ENCODE measurements around the gene CEP131.
A peak's percentile ranks its signal among the peaks of the same experiment; 100 is the strongest.

The CEP131 gene

DNA sequence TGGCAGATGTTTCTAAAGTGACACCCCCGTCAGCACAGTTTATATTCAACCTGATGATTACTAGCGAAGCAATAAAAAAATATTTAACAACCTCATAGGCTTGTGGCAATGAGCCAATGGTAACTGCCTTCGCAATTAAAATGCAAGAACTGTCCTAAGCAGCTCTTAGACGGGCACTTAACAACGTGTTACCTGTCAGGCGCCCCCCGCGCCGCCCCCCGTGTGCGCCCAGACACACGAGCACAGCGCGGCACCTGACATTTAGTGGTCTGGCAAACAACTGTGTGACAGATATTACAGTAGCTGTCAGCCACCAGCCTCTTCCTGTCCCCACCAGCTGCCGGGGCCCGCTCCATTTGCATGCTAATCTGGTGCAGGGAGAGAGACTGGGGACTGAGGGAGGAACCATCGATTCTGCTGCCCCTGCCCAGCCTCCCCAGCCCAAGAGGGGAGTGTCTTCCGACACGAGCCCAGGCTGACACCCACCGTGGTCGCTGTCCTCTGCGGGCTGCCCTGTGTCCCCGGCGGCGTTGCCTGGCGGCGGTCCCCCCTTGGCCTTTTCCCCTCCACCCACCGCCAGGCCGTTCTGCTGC is 29.0 kb upstream of the CEP131 start:
- DNase-seq (ENCODE audit: low read depth in 3 of 3), result no peak

DNA sequence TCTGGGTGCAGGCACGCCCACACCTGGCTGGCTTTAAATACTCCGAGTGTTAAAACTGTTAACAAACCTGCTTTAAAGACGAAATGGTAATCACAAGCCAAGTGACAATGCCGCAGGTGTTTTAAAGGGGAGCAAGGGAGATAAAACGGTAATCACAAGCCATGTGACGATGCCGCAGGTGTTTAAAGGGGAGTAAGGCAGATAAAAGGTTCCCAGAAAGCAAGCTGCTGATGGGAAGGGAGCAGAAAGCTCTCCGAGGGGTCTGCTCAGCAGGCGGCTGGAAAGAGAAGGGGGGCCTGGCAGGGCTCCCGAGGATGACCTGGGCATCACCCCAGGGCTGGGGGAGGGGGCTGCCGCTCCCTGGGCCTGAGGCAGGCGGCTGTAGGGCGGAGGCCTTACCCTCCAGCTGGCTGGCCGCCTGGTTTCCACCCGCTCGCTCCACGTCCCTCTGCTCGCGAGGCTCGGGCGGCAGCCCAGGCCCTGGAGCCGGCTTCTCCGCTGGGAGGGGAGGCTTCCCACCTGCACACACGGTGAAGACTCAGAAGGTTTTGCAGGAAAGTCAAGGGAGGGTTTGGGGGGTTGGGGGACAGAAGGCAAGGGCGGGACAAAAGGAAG is 28.4 kb upstream of the CEP131 start:
- no peak for DNase-seq (ENCODE audit: low read depth in 3 of 3)

DNA sequence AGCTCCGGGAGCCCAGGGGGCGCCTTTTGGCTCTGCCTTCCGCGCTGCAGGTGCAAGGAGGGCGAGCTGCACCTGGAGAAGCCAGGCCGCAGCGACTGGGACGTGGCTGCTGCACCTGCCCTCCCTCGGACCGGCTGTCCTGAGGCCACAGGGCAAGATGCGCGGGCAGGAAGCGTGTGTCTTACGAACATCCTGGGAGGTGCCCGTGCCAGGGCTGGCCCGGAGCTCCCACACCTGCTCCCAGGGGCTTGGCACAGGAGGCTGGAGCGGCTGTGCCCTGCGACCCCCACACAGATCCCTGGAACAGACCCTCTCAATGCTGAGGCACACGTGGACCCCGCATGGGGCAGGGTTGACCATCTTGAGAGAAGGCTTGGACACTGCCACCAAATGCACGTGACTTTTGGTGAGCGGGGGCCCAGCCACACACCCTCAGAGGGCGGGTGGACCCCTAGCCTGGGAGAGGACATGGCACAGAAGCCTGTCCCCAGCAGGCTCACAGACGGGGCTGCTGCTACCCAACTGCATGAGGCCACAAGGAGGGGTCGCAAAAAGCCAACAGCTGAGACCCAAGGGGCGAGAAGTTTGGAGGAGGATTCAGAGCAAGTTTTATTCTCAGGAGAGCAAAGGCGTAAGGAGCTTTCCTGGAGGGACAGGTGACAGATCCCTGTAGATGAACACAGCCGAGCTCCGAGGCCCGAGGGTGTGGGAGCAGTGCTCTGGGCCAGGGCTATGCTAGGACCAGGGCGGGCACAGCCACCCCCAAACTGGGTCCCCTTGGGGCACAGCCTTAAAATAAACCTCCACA is 27.7 kb upstream of the CEP131 start:
- DNase-seq (ENCODE audit: low read depth in 3 of 3), result no peak

GRCh38 chr17:81249223-81250040 is 26.7 kb upstream of the CEP131 start:
- DNase-seq (ENCODE audit: low read depth in 3 of 3), result no peak

DNA sequence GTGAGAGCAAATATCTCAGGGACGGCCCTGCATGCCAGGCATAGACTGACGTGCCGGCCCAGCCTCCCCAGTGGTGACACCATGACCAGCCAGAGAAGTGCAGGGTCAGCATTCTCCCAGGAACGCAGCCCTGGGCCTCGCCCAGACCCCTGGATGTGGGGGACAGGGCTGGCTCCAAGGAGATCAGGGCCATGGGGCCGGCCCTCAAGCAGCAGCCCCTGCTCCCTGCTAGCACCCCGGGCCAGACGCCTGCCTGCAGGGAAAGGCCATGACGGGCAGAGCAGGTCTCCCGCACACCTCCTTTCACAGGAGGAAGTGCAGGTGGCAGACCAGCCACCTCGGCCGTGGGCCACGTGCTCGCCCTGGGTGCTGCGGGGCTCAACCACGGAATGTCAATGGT is 25.9 kb upstream of the CEP131 start:
- DNase-seq (ENCODE audit: low read depth in 3 of 3), result no peak

DNA sequence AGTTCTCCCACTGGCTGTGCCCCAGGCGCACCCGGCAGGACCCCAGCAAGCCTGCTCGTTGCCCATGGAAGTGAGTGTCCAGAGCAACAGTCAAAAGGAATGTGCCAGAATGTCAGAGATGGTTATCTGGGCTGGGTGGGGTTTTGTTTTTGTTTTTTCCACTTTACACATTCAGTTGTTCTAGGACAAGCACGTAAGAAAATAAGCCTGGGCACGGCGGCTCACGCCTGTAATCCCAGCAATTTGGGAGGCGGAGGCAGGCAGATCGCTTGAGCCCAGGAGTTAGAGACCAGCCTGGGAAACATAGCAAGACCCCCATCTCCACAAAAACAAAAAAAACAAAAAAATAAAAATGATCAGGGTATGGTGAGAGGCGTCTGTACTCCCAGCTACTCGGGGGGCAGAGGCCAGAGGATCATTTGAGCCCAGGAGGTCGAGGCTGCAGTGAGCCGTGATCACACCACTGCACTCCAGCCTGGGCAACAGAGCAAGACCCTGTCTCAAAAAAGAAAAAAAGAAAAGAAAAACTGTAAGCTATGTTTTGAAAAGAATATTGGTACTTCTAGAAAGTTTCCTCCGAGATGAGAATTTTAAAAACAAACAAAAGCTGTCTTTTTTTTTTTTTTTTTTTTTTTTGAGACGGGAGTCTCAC is 24.7 kb upstream of the CEP131 start:
- no peak for DNase-seq (ENCODE audit: low read depth in 3 of 3)

- no peak for DNase-seq (ENCODE audit: low read depth in 3 of 3)
Observed at GRCh38 chr17:81246679-81247338, 24.0 kb upstream of the CEP131 start.

- DNase-seq (ENCODE audit: low read depth in 3 of 3), result no peak
Observed at GRCh38 chr17:81246343-81246670, 23.5 kb upstream of the CEP131 start.

DNA sequence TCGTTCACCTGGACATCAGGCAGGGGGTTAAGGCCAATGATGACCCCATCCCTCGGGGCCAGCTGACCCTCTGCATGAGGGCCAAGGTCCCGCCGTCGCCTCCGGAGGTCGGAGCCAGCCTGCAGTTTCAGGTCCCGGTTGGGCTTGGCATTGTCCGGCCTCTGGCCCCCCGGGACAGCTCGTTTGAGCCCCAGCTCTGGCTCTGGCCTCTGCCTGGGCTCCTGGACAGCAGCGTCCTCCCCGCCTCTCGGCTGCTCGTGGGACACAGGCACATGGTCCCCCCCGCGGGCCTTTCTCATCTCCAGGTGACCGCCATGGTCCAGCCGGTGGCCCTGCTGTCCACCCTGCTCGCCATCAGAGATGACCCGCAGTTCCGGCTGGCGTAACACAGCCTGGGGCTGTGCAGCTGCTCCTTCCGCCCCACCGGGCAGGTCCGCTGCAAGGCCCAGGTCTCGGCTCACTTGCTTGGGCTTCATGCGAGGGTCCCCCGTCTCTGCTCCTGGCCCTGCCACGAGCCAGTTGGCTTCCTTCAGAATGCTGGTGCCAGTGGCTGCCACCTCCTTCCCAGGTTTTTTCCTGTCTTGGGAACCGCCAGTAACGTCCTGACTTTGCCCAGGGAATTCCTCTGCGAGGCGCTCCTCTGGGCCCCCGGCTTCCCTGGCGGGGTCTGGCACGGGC is 23.0 kb upstream of the CEP131 start:
- DNase-seq (ENCODE audit: low read depth in 3 of 3), result no peak

DNA sequence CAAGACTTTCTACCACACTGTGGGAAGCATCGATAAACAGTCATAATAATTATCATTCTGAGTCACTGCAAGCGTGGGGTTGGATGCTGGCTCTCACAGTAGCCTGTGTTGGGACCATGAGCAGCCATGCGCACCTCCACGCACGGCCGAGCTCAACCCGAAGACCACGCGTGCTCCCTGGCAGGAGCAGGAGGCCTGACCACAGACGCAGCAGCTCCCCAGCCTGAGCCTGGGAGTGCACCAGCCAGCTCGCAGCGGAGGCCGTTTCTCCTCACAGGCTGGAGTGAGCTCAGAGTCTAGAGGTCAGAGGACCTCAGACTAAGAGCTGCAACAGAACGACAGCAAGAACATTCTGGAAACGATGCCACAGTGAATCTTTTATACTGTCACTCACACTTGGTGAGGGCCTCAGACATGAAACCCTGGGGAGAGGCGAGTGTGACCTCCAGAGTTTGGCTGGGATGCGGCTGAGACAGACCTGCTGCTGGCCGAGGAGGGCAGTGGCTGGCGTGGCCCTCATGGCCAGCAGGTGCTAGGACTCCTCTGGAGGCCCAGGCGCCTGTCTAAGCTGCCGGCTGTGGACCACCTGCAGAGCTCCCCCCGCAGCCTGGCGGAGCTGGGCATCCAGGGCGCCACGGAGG is 22.4 kb upstream of the CEP131 start:
- DNase-seq (ENCODE audit: low read depth in 3 of 3), result no peak

DNA sequence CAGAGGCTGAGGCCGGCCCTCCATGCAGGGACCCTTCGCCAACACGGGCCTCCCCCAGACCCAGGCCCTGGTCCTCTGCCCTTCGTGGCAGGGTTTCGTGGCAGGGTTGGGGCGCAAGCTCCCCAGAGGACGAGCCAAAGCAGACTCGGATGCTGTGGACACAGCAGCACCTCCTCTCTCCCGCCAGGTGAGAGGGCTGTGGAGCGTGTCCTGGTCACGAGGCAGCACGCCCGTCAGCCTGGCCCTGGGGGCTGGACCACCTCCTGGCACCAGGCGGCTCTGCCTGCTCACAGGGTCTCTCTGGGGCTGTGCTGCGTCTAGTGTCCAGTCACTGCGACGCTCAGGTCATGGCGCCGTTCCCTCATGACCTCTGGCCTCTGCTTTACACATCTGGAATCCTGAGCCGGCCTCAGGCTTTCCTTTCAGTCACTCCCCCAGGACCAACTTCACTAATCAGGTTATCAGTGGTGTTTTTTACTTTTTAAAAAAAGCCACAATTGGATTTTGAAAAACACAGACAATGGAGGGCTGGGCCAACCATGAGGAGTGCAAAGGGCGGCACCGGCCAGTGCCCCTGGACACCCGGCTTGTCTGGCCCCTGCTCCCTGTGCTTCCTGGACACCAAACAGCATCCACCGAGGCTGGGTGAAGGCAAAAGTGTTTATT is 21.7 kb upstream of the CEP131 start:
- DNase-seq (ENCODE audit: low read depth in 3 of 3), result no peak

DNA sequence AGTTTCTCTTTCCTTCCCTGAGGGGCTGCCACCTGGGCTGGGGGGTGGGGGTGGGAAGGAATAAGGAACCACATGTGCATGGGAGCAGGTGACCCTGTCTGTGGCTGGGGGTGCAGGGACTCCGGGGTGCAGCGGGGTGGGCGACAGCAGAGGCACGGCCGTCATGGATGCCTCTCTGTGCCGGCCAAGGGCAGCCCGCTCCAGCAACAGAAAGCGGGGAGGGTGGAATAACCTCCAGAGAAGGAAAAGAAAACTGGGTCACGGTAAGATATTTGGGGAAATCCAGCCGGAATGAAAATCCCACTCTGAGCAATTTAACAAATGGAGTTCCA is 20.5 kb upstream of the CEP131 start:
- no peak for DNase-seq (ENCODE audit: low read depth in 3 of 3)

DNA sequence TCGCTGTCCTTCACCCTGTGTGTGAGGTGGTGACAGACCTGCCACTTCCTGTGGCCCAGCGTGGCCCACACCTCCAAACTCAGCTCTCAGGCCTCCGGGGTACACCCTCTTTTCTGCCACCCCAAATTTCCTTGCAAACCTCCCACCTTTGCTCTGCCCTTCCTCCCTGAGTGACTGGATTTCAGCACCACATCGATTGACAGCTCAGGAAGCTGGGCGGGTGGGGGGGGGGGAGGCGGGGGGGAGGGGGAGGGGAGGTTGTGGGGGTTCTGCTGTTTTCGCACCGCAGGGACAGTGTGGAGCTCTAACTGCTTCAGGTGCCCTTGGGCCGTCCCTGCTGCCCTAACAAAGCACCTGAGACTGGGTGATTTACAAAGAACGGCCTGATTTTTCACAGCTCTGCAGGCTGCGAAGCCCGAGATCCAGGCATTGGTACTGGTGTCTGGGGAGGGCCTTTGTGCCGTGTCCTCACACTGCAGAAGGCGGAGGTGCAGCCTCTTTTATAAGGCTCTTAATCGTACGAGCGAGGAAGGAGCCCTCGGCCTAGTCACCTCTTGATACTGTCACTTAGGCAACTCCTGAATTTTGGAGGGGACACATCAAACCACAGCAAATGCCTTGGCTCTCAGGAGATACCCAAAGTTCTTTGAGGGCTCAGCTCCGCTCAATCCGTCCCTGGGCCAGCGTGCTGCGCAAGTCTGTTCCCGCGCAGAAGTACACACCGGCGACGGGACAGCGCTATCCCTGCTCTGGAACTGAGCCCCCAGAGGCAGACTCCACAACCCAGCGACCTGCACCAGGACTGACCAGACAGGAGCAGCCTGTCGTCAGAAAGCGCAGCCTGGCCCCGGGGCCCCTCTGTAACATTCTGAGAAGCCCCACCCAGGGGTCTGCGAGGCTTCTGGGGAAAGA is 19.9 kb upstream of the CEP131 start:
- DNase-seq (ENCODE audit: low read depth in 3 of 3), result no peak

- peak; percentile 36 to 47 (median 41) for DNase-seq (ENCODE audit: low read depth in 3 of 3)
Observed at GRCh38 chr17:81241648-81242420, 19.1 kb upstream of the CEP131 start.

DNA sequence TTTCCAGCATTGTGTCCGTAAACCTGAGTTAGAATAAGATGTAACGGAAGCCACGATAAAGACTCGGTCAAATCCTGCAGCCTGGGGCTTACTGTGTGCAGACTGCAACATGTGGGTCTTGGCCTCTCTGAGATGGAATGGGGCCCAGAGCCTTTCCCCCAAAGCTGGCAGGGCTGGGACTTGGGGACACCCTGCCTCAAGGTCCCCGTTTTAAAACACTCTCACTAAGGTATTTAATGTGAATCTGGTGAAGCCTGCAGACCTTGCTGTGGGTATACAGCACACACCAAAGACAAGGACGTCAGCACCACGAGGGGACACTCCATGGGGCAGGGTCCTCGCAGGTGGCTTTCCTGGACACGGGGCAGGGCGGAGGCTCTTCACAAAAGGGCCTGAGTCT is 18.4 kb upstream of the CEP131 start:
- DNase-seq (ENCODE audit: low read depth in 3 of 3), result no peak

GRCh38 chr17:81240761-81241160 is 18.0 kb upstream of the CEP131 start:
- no peak for DNase-seq (ENCODE audit: low read depth in 3 of 3)

- peak; percentile 16 to 43 (median 22) for DNase-seq (ENCODE audit: low read depth in 3 of 3)
Observed at GRCh38 chr17:81239714-81240555, 17.2 kb upstream of the CEP131 start.

All from stimulated activated CD4-positive, alpha-beta T cell treated with anti-CD3 and anti-CD28 coated beads, TNF-alpha, amount 100 ng/mL, for 4 hours (primary cell).